Body of pancreas (tissue), 4 donors: ENCODE measurements around the gene ATRN.
"Not testable (repeated sequence)": the region's sequence is repeated elsewhere in the genome, so short reads cannot be mapped to it uniquely, and the experiment has no call there.

Source experiments
- CTCF ChIP-seq, 7 experiments: fragments of 450-650 bp in 4 of 7; fragments of 200-600 bp in 3 of 7; sonication (generic) in 3 of 7; IDR thresholded peaks; one replicate each; pipeline ENCODE4 v1.5.1; 2016 to 2019; ENCODE audit warnings: antibody characterized with exemption in 7 of 7
- POLR2A ChIP-seq, 3 donors: fragments of 450-650 bp; IDR thresholded peaks; one replicate each; pipeline ENCODE4 v1.6.1; 2016; ENCODE audit warnings: antibody characterized with exemption in 3 of 3, mild to moderate bottlenecking in 2 of 3

GRCh38 chr20:3615171-3615840 lies 144.5 kb downstream of the ATRN start:
- TF ChIP-seq CTCF, POLR2A (IDR thresholded peaks at IDR 0.05): not testable (repeated sequence)
